Esophagus squamous epithelium (tissue), 5 donors: ENCODE data around the gene RPGRIP1L. TPM values are rescaled to one million over a fixed set of nuclear protein-coding genes. Genes with fewer than 3 reads are reported as not detected.

Experiments used
- DNase-seq: peaks from one replicate; lab custom pipeline; 2025; lab: John Stamatoyannopoulos, UW
- H3K27ac ChIP-seq, 4 donors: fragments of 200-600 bp; sonication (generic); one replicate each; pipeline ENCODE4 v1.5.1; 2016 to 2019; ENCODE audit warnings: mild to moderate bottlenecking in 1 of 4
- H3K27me3 ChIP-seq, 4 donors: fragments of 200-600 bp; sonication (generic); 1 replicate in 3 of 4; 2 replicates in 1 of 4; pipeline versions ENCODE4 v1.5.1 to v1.6.0; 2017 to 2021; ENCODE audit warnings: antibody characterized with exemption in 1 of 4
- H3K36me3 ChIP-seq, 3 donors: fragments of 200-600 bp; sonication (generic); one replicate each; pipeline ENCODE4 v1.5.1; 2016 to 2019
- H3K4me1 ChIP-seq, 3 donors: fragments of 200-600 bp; sonication (generic); one replicate each; pipeline ENCODE4 v1.5.1; 2017 to 2019
- H3K4me3 ChIP-seq, 4 donors: fragments of 200-600 bp; sonication (generic); 1 replicate in 3 of 4; 2 replicates in 1 of 4; pipeline ENCODE4 v1.5.1; 2016 to 2019; ENCODE audit warnings: mild to moderate bottlenecking in 2 of 4, moderate library complexity in 1 of 4
- H3K9me3 ChIP-seq, 3 donors: fragments of 200-600 bp; sonication (generic); one replicate each; pipeline ENCODE4 v1.5.1; 2016 to 2019
- POLR2A ChIP-seq, 4 donors: fragments of 450-650 bp; IDR thresholded peaks; one replicate each; pipeline ENCODE4 v1.6.1; 2017; ENCODE audit warnings: antibody characterized with exemption in 4 of 4, mild to moderate bottlenecking in 4 of 4, moderate library complexity in 3 of 4
- WGBS, 2 donors: methylation state at CpG; one replicate each; pipeline ENCODE4 v1.1.5; 2018; 5-methylcytosine and 5-hydroxymethylcytosine counted together
- intact Hi-C: fragments of 100-400 bp; cut with DNase I; formaldehyde crosslinking; loops from one replicate; pipeline ENCODE4 v1.15.0; 2022
- total RNA-seq, 4 donors: library from RNA; depleted of rRNA; stranded (reverse); fragments of >200 nt; gene quantifications; one replicate each; pipeline ENCODE4 v1.1.0, GENCODE V29; 2016
- TF ChIP-seq, protein P1 (sequence below), 6 experiments: fragments of 450-650 bp in 4 of 6; fragments of 200-600 bp in 2 of 6; sonication (generic) in 2 of 6; IDR thresholded peaks; one replicate each; pipeline ENCODE4 v1.5.1; 2016 to 2019; ENCODE audit warnings: antibody characterized with exemption in 6 of 6, mild to moderate bottlenecking in 4 of 6, moderate library complexity in 4 of 6
- donor health status: DM: yes; HTN: yes; CAD: no.

RPGRIP1L gene
- total RNA-seq, 4 donors from 2014 or later, result 1.2 to 3.9 (median 3.7) TPM

DNA sequence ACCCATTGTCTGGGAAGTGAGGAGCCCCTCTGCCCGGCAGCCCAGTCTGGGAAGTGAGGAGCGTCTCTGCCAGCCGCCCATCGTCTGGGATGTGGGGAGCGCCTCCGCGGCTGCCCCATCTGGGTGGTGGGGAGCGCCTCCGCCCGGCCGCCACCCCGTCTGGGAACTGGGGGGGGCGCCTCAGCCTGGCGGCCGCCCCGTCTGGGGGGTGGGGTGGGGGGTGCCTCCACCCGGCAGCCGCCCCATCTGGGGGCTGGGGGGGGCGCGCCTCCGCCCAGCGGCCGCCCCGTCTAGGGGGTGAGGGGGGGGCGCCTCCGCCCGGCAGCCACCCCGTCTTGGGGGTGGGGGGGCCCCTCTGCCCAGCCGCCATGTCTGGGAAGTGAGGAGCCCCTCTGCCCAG is 78.4 kb downstream of the RPGRIP1L start:
- Histone ChIP-seq H3K36me3 (no peaks in the 10 kb centered on the region), H3K27ac (no peak overlapping the region), H3K4me3 (no peak overlapping the region), H3K4me1 (no peaks in the 10 kb centered on the region), H3K27me3 (no peaks in the 10 kb centered on the region), H3K9me3 (no peaks in the 10 kb centered on the region)
- intact Hi-C loops, result no loop called here
- DNase-seq, result no peak
- TF ChIP-seq, protein P1, sequence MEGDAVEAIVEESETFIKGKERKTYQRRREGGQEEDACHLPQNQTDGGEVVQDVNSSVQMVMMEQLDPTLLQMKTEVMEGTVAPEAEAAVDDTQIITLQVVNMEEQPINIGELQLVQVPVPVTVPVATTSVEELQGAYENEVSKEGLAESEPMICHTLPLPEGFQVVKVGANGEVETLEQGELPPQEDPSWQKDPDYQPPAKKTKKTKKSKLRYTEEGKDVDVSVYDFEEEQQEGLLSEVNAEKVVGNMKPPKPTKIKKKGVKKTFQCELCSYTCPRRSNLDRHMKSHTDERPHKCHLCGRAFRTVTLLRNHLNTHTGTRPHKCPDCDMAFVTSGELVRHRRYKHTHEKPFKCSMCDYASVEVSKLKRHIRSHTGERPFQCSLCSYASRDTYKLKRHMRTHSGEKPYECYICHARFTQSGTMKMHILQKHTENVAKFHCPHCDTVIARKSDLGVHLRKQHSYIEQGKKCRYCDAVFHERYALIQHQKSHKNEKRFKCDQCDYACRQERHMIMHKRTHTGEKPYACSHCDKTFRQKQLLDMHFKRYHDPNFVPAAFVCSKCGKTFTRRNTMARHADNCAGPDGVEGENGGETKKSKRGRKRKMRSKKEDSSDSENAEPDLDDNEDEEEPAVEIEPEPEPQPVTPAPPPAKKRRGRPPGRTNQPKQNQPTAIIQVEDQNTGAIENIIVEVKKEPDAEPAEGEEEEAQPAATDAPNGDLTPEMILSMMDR (IDR thresholded peaks at IDR 0.05), result no peak
- no peak for TF ChIP-seq POLR2A (IDR thresholded peaks at IDR 0.05)
- WGBS, 2 donors, result 100% methylated on average over 2 of the region's 29 CpGs; no CpG with 5 or more reads in 1 of the 2 donors

DNA sequence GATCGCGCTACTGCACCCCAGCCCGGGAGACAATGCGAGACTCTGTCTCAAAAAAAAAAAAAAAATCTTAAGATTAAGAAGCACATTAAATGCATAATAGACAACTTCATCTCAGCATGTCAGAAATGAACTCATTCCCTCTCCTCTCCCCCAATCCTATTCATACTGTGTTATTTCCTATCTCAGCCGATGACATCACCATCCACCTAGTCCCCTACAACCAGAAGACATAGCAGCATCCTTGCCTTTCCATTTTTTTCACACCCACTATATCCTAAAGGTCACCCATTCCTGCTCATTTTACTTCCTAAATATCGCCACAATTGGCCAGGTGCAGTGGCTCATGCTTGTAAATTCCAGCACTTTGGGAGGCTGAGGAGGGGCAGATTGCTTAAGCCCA is 81.3 kb downstream of the RPGRIP1L start:
- intact Hi-C loops, result no loop called here

DNA sequence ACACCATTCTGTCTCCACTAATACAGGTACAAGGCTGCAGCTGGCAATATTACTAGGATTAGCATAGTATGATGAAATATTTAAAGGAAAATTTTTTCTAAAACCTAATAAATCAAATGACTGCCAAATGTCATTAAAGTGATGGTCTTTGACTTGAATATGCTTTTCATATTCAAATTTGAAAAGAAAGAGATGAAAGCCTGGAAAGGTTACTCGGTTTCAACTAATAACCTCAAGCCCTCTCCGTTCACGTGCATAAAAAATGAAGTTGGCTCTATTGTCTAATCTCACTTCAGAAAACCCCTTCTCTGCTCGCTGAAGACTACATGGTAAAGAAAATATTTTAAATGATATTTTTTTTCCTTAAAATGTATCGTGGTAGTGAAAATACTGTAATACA is 83.2 kb downstream of the RPGRIP1L start:
- intact Hi-C loops, result no loop called here

More for the DNA sequence above, 81.3 kb downstream of the RPGRIP1L start:
- 95 to 96% methylated on average over 2 to 6 of the region's 6 CpGs for WGBS, 2 donors
- DNase-seq, result no peak
- H3K27me3 ChIP-seq, result no peaks in the 10 kb centered on the region
- no peaks in the 10 kb centered on the region for H3K36me3 ChIP-seq
- no peak overlapping the region for H3K27ac ChIP-seq
- no peaks in the 10 kb centered on the region for H3K9me3 ChIP-seq
- no peak overlapping the region for H3K4me3 ChIP-seq
- TF ChIP-seq, protein P1 (IDR thresholded peaks at IDR 0.05), result no peak
- TF ChIP-seq POLR2A (IDR thresholded peaks at IDR 0.05), result no peak
- no peaks in the 10 kb centered on the region for H3K4me1 ChIP-seq

DNA sequence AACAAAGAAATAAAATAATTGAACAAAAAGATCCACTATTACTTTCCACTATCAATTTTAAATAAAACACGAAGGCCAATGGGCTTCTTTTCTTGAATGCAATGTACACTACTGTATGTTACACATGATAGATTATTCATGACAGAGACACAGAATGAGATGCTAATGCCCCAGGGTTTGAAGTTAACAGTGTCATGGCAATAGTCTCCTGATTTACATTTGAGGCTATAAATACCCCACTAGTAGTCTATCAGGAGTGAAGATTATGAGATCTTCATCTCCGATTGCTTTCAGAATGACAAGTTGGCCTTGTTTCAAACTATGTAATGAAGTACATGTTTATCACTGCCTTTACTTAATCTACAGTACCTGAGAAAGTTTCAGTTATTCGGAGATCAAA is 84.4 kb downstream of the RPGRIP1L start:
- no peak for DNase-seq
- intact Hi-C loops, result no loop called here
- H3K4me1 ChIP-seq, result no peaks in the 10 kb centered on the region
- no peaks in the 10 kb centered on the region for H3K36me3 ChIP-seq
- no peak for TF ChIP-seq POLR2A (IDR thresholded peaks at IDR 0.05)
- TF ChIP-seq, protein P1 (IDR thresholded peaks at IDR 0.05), result no peak
- no peak overlapping the region for H3K27ac ChIP-seq
- H3K9me3 ChIP-seq, result no peaks in the 10 kb centered on the region
- WGBS, 2 donors, result 85 to 88% methylated on average over 3 of the region's 3 CpGs
- H3K27me3 ChIP-seq, result no peaks in the 10 kb centered on the region
- H3K4me3 ChIP-seq, result no peak overlapping the region

More for the DNA sequence above, 83.2 kb downstream of the RPGRIP1L start:
- no peak overlapping the region for H3K4me3 ChIP-seq
- H3K9me3 ChIP-seq, result no peaks in the 10 kb centered on the region
- no peak for DNase-seq
- no peaks in the 10 kb centered on the region for H3K4me1 ChIP-seq
- WGBS, 2 donors, result 78 to 82% methylated on average over 5 of the region's 5 CpGs
- TF ChIP-seq, protein P1 (IDR thresholded peaks at IDR 0.05), result no peak
- no peak for TF ChIP-seq POLR2A (IDR thresholded peaks at IDR 0.05)
- no peaks in the 10 kb centered on the region for H3K27me3 ChIP-seq
- H3K36me3 ChIP-seq, result no peaks in the 10 kb centered on the region
- no peak overlapping the region for H3K27ac ChIP-seq

DNA sequence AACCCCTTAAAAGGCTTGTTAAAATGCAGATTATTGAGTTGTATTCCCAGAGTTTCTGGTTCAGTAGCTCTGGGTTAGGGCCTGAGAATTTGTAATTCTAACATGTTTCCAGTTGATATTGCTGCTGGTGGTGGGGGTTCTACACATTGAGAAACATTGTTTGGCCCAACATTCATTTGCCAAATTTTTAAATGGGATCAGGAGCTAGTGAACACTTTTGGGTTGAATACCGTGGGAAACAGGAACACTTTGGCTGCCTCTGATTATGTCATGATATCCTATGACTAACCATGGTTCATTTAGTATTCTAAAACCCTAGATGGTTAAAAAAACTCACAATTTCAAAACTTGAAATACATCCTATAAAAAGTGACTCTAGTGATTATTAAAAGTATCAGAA is 89.3 kb downstream of the RPGRIP1L start:
- intact Hi-C loops, result no loop called here
- Histone ChIP-seq H3K4me1 (no peaks in the 10 kb centered on the region), H3K27ac (no peak overlapping the region), H3K36me3 (no peaks in the 10 kb centered on the region), H3K4me3 (no peak overlapping the region), H3K27me3 (no peaks in the 10 kb centered on the region), H3K9me3 (no peaks in the 10 kb centered on the region)
- WGBS, 2 donors, result 75 to 83% methylated on average over 1 of the region's 1 CpG
- no peak for DNase-seq
- TF ChIP-seq, protein P1 (IDR thresholded peaks at IDR 0.05), result no peak
- TF ChIP-seq POLR2A (IDR thresholded peaks at IDR 0.05), result no peak
